HepG2 (cell line): ENCODE measurements around the gene MACROH2A1. TPM values are rescaled to one million over a fixed set of nuclear protein-coding genes. Genes with fewer than 3 reads are reported as not detected.

Experiments used
- ATAC-seq: fragments of 200-7000 bp; cut with Tn5 transposase; 3 replicates; pipeline ENCODE4 v1.9.1; 2020; ENCODE audit warnings: mild to moderate bottlenecking, moderate library complexity
- BruUV-seq: library from RNA; stranded (reverse); fragments of 400-500 nt; replicated peaks from 2 replicates; lab custom pipeline; 2021; lab: Mats Ljungman, UMichigan
- CTCF ChIA-PET: fragments of 300-600 bp; formaldehyde crosslinking; extraction: SDS; loops from one replicate; lab custom pipeline; 2021; ENCODE audit warnings: low total read pairs, inconsistent platforms, low intra/inter-chr PET ratio; lab: Yijun Ruan, JAX
- POLR2A ChIA-PET: fragments of 350-600 bp; sonication (Branson Sonifier 250); formaldehyde crosslinking; loops from one replicate; lab custom pipeline; 2020; ENCODE audit warnings: antibody characterized with exemption, inconsistent platforms; lab: Yijun Ruan, JAX
- DNase-seq: peaks from one replicate; pipeline ENCODE4 v3.0.0-alpha.2; 2015; ENCODE audit warnings: low spot score
- FAIRE-seq: peaks from 3 replicates; lab custom pipeline; 2011; peaks lifted over from hg19 to GRCh38; lab: Jason Lieb, UNC
- H2AFZ ChIP-seq: one replicate; pipeline ENCODE4 v1.6.1; 2011; ENCODE audit warnings: low read length, inconsistent platforms
- H3K27ac ChIP-seq: fragments of 300-600 bp; 3 replicates; pipeline ENCODE4 v1.8.0; 2011; ENCODE audit warnings: mixed run types, mild to moderate bottlenecking, mixed read lengths, low read length, inconsistent platforms; ENCODE audit not compliant: insufficient read depth; ENCODE audit errors: extremely low read length
- H3K27me3 ChIP-seq, 2 experiments: fragments of 200-600 bp in 1 of 2; 2 replicates in 1 of 2; 3 replicates in 1 of 2; pipeline versions ENCODE4 v1.6.0 to v1.8.0; 2011; ENCODE audit warnings: low read length in 2 of 2, mild to moderate bottlenecking in 2 of 2, moderate library complexity in 2 of 2, inconsistent platforms in 1 of 2; ENCODE audit not compliant: insufficient read depth in 2 of 2, control insufficient read depth in 1 of 2
- H3K36me3 ChIP-seq, 2 experiments: fragments of 200-600 bp in 1 of 2; replicated peaks in 1 of 2; 2 replicates in 1 of 2; 3 replicates in 1 of 2; pipeline versions ENCODE4 v1.5.1 to v1.8.0; 2011; ENCODE audit warnings: low read length in 2 of 2, inconsistent platforms in 1 of 2; ENCODE audit not compliant: insufficient read depth in 2 of 2, control insufficient read depth in 1 of 2
- H3K4me1 ChIP-seq: 2 replicates; pipeline ENCODE4 v1.5.1; 2012; ENCODE audit warnings: low read length, inconsistent platforms; ENCODE audit not compliant: insufficient read depth
- H3K4me2 ChIP-seq: 2 replicates; pipeline ENCODE4 v1.6.0; 2011; ENCODE audit warnings: low read depth, low read length, inconsistent platforms
- H3K4me3 ChIP-seq, 3 experiments: fragments of 200-600 bp in 1 of 3; sonication (generic), shearing (Covaris generic) in 1 of 3; replicated peaks in 1 of 3; 2 replicates each; pipeline ENCODE4 v1.5.1; 2011 to 2016; ENCODE audit warnings: low read length in 3 of 3, inconsistent platforms in 2 of 3, low read depth in 2 of 3, mild to moderate bottlenecking in 2 of 3, control low read depth in 1 of 3, mixed read lengths in 1 of 3; ENCODE audit not compliant: insufficient read depth in 1 of 3
- H3K79me2 ChIP-seq: one replicate; pipeline ENCODE4 v1.6.1; 2011; ENCODE audit warnings: low read length, inconsistent platforms; ENCODE audit not compliant: insufficient read depth
- H3K9ac ChIP-seq: 2 replicates; pipeline ENCODE4 v1.6.0; 2011; ENCODE audit warnings: mild to moderate bottlenecking, low read depth, low read length, inconsistent platforms; ENCODE audit not compliant: insufficient read depth
- H3K9me3 ChIP-seq: 2 replicates; pipeline ENCODE4 v1.5.1; 2012; ENCODE audit warnings: mild to moderate bottlenecking, low read length
- H4K20me1 ChIP-seq: 2 replicates; pipeline ENCODE4 v1.6.0; 2011; ENCODE audit warnings: inconsistent platforms, mild to moderate bottlenecking, low read length, moderate library complexity; ENCODE audit not compliant: insufficient read depth
- BATF2 ChIP-seq: sonication (generic); formaldehyde crosslinking; IDR thresholded peaks from 2 replicates; pipeline ENCODE4 v1.8.0; 2022; ENCODE audit warnings: mild to moderate bottlenecking, missing genetic modification reagents, moderate library complexity
- BORCS8-MEF2B ChIP-seq: sonication (generic); formaldehyde crosslinking; IDR thresholded peaks from 2 replicates; pipeline ENCODE4 v1.8.0; 2022; ENCODE audit warnings: mild to moderate bottlenecking, missing genetic modification reagents
- SATB2 ChIP-seq: sonication (generic); formaldehyde crosslinking; IDR thresholded peaks from 2 replicates; pipeline ENCODE4 v1.5.0; 2020; ENCODE audit warnings: missing genetic modification reagents
- TAF15 ChIP-seq: fragments of 200-400 bp; formaldehyde crosslinking; IDR thresholded peaks from one replicate; pipeline ENCODE4 v1.6.1; 2018; ENCODE audit warnings: mild to moderate bottlenecking, low read depth, low read length; ENCODE audit not compliant: poor library complexity, severe bottlenecking
- ZSCAN12 ChIP-seq: sonication (generic); formaldehyde crosslinking; IDR thresholded peaks from 2 replicates; pipeline ENCODE4 v1.9.0; 2021; ENCODE audit warnings: mild to moderate bottlenecking, missing genetic modification reagents
- ZSCAN9 ChIP-seq: IDR thresholded peaks from 2 replicates; pipeline ENCODE4 v1.6.1; 2016; ENCODE audit warnings: borderline replicate concordance
- WGBS: methylation state at CpG from one replicate; pipeline ENCODE4 v1.1.6; 2017; ENCODE audit warnings: low lambda C conversion rate; 5-methylcytosine and 5-hydroxymethylcytosine counted together
- in situ Hi-C: cut with HindIII; loops from 2 replicates; pipeline ENCODE4 v1.10.0; 2017; ENCODE audit warnings: low pct_unique_long_range_greater_than_20kb; ENCODE audit not compliant: extremely low pct_ligation_motif_present
- intact Hi-C: fragments of 100-400 bp; cut with micrococcal nuclease; formaldehyde crosslinking; loops from one replicate; pipeline ENCODE4 v1.10.0; 2022; ENCODE audit not compliant: unreplicated experiment
- polyA plus RNA-seq, 8 experiments: library from polyadenylated mRNA; depleted of rRNA in 3 of 8; stranded (reverse) in 7 of 8; unstranded in 1 of 8; fragments of >200 nt; fragmentation: Illumina TruSeq in 4 of 8; extraction: Trizol in 4 of 8; gene quantifications; 2 replicates each; pipeline versions ENCODE4 v1.2.1 to v1.2.3, GENCODE V29; 2011 to 2016; ENCODE audit warnings: low read depth in 4 of 8, missing spikeins in 1 of 8, mixed read lengths in 1 of 8; ENCODE audit not compliant: insufficient read depth in 1 of 8
- total RNA-seq, 5 experiments: library from RNA; depleted of rRNA; stranded (reverse); fragments of >200 nt; fragmentation: Illumina TruSeq; extraction: Trizol; gene quantifications; 2 replicates each; pipeline ENCODE4 v1.2.3, GENCODE V29; 2016; ENCODE audit warnings: low read depth in 1 of 5
- TF ChIP-seq, protein P1 (sequence below): sonication (generic); formaldehyde crosslinking; IDR thresholded peaks from 2 replicates; pipeline ENCODE4 v1.8.0; 2022; ENCODE audit warnings: missing genetic modification reagents, mild to moderate bottlenecking, inconsistent platforms, borderline replicate concordance
- TF ChIP-seq, protein P2 (sequence below): sonication (generic); formaldehyde crosslinking; IDR thresholded peaks from 2 replicates; pipeline ENCODE4 v1.5.0; 2020; ENCODE audit warnings: missing genetic modification reagents

MACROH2A1 gene
- total and polyA plus RNA-seq, 2 of the 13 experiments (the other 11 are each of a cell fraction or from before 2014, with no cell fraction given): 69.1 to 158 TPM

DNA sequence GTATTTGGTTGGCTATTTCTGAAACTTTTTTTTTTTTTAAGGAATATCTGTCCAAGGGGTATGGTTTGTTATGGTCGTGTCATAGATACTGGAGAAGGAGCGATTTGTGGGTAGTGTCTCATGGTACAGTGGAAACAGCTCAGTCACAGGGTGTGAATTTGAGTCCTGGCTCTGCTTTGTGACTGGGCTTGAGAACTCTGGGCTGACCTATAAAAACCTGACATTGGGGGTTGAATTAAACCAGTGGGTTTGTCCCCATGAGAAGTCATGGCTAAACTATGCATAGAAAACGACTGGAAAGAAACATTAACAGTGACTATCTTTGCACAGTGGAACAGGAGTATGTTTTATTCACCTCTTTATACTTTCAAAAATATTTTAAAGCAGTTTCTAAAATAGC lies 54.7 kb downstream of the MACROH2A1 start:
- no peak for FAIRE-seq
- H3K36me3 ChIP-seq: peaks cover 38 to 89% of the 10 kb centered on the region in 2 experiments
- H3K4me2 ChIP-seq: no peak overlapping the region
- WGBS: 85% methylated on average over 3 of the region's 3 CpGs
- ChIA-PET POLR2A (no interaction called here), CTCF (no interaction called here)
- no peaks in the 10 kb centered on the region for H3K79me2 ChIP-seq
- intact Hi-C loops (no loop called here), in situ Hi-C loops (no loop called here)
- no TSS peak for BruUV-seq
- H3K27me3 ChIP-seq: no peaks in the 10 kb centered on the region
- H3K4me1 ChIP-seq: peaks cover 14% of the 10 kb centered on the region; the same call in 1 of the 2 replicates
- H2AFZ ChIP-seq: no peak overlapping the region
- TF ChIP-seq, protein P1, sequence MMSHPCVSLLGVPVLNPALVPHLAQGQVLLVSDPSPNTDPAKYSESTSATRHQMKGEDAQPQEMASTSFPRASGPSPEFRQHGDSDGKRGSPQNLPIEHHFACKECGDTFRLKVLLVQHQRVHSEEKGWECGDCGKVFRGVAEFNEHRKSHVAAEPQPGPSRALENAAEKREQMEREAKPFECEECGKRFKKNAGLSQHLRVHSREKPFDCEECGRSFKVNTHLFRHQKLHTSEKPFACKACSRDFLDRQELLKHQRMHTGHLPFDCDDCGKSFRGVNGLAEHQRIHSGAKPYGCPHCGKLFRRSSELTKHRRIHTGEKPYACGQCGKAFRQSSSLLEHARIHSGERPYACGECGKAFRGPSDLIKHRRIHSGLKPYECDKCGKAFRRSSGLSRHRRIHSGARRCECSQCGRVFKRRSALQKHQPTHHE (CRISPR knock-in tag): no peak
- TF ChIP-seq TAF15: no peak
- no peak for TF ChIP-seq ZSCAN12 (CRISPR knock-in tag)
- no peak for TF ChIP-seq ZSCAN9 (CRISPR knock-in tag)
- no peak for TF ChIP-seq SATB2 (CRISPR knock-in tag)
- no peak for TF ChIP-seq BORCS8-MEF2B
- TF ChIP-seq, protein P2, sequence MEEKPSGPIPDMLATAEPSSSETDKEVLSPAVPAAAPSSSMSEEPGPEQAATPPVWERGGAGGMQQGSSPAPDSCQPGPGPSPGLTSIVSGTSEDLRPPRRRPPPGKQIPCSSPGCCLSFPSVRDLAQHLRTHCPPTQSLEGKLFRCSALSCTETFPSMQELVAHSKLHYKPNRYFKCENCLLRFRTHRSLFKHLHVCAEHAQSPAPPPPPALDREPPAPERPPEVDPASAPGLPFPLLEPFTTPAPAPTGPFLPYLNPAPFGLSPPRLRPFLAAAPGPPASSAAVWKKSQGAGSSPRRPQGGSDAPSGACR: no peak
- TF ChIP-seq BATF2: no peak
- H4K20me1 ChIP-seq: no peaks in the 10 kb centered on the region
- no peak overlapping the region for H3K9ac ChIP-seq
- H3K4me3 ChIP-seq: no peak overlapping the region
- no peaks in the 10 kb centered on the region for H3K9me3 ChIP-seq
- no peak for ATAC-seq
- DNase-seq: no peak
- H3K27ac ChIP-seq: no peak overlapping the region
